ENCODE measurements around the gene TMA7.
"Not testable (repeated sequence)": the region's sequence is repeated elsewhere in the genome, so short reads cannot be mapped to it uniquely, and the experiment has no call there.

Gene TMA7

DNA sequence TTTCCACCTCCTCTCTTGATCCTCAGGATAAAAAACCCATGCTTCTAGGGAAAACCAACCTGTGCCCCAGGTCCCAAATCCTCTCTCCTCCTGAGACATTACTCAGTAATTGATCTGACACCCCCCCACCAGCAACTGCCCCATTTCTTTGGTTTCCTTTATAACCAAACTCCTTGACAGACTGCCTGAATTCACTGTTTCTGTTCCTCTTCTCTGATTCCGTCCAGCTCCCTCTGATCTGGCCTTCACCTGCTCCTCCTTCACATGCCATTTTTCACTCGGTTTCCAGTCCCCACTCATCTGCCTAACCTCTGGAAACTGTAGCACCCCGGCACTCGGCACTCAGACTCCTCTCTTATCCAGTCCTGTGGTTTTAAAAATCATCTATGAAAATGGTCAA, 2.2 kb upstream of the TMA7 start:
- DNase-seq = no peak

GRCh38 chr3:48440590-48440958, 517 bp downstream of the TMA7 start:
- DNase-seq = no peak

DNA sequence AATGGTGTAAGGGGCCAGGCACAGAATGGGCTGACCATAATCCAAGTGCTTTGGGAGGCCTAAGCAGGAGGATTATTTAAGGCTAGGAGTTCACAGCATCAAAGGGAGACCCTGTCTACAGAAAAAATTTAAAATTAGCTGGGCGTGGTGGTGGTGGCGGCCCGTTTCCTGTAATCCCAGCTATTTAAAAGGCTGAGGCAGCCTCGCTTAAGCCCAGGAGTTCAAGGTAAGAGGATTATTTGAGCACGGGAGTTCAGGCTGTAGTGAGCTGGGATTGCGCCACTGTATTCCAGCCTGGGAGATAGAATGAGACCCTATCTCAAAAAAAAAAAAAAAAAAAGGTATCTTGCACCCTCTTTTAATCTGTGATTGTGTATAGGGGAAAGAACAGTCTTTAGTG, 1.9 kb downstream of the TMA7 start:
- no peak for DNase-seq

DNA sequence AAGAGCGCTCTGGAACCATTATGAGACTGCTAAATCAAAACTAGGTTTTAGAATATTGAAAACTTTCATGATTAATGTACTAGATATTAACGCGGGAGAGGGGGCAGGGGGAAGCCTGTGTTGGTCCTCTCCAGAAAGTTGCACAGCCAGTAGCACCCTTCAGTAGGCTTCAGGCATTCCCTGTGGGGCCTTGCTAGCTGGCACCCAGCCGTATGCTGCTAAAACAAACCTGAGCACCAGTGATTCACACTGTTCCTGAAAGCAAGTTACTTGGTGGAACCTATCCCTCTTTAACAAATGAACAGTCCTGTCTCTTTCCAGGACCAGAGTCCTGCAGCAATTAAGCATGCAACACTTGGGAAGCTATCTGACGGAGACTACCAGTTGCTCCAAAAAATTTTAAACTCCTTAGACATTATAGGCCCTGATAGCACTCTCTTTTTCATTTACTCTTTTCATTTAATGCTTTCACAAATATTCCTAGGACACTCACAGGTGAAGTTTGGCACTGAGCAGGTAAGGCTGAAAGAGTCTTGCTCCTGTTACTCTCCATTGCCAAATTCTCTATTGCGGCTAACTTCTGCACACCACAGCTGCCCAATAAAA, 5.3 kb downstream of the TMA7 start:
- no peak for DNase-seq

- DNase-seq = no peak
Observed at GRCh38 chr3:48446043-48446424, 6.0 kb downstream of the TMA7 start.

- DNase-seq = peak; percentile 93
Observed at GRCh38 chr3:48446425-48447193, 6.6 kb downstream of the TMA7 start, which contains the start of gene ATRIP. Gene ATRIP, plus strand, starts transcription at chr3:48446737. Its CDS starts 109 bp downstream, at chr3:48446846.

GRCh38 chr3:48451270-48451669, 11.2 kb downstream of the TMA7 start:
- DNase-seq = no peak

- no peak for DNase-seq
Observed at GRCh38 chr3:48456456-48456855, 16.4 kb downstream of the TMA7 start.

DNA sequence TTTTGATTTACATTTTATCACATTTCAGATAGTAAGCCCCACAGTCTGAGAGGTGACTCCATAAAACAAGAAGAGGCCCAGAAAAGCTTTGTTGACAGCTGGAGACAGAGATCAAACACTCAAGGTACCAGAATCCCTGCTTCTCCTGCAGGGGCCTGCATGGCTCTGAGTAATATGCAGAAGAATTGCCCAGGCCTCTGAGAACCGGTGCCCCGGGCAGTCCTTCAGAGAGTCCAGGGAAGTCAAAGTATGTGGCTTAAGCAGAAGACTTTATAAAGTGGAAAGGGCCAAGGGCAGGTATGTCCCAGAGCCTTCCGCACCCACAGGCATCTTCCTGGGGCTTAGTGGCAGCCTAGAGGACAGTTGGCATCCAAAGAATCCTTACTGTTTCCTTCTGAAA, 19.3 kb downstream of the TMA7 start:
- no peak for DNase-seq

DNA sequence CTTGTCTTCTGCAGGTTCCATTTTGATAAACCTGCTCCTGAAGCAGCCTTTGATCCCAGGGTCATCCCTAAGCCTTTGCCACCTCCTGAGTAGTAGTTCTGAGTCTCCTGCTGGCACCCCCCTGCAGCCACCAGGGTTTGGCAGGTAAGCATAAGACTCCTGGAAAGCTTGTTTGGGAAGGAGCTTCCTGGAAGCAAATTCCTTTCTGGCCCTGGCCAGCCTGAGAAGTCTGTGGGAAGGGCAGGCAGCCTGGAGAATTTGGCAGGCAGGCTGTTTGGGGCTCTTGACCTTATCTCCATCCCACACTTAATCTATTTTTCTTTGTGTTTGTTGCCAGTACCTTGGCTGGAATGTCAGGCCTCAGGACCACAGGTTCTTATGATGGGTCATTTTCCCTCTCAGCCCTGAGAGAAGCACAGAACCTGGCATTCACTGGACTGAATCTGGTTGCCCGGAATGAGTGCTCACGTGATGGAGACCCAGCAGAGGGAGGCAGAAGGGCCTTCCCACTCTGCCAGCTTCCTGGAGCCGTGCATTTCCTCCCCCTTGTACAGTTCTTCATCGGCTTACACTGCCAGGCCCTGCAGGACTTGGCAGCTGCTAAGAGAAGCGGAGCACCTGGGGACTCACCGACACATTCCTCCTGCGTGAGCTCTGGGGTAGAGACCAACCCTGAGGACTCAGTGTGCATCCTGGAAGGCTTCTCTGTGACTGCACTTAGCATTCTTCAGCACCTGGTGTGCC, 19.9 kb downstream of the TMA7 start:
- no peak for DNase-seq

DNA sequence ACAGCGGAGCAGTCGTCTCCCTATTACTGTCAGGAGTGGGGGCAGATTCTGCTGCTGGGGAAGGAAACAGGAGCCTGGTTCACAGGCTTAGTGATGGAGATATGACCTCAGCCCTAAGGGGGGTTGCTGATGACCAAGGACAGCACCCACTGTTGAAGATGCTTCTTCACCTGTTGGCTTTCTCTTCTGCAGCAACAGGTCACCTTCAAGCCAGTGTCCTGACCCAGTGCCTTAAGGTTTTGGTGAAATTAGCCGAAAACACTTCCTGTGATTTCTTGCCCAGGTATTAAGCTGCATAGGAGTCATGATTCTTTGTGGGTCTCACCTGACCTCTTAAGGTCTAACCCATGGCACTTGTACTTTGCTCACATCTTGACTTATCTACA, 20.5 kb downstream of the TMA7 start:
- DNase-seq = no peak

DNA sequence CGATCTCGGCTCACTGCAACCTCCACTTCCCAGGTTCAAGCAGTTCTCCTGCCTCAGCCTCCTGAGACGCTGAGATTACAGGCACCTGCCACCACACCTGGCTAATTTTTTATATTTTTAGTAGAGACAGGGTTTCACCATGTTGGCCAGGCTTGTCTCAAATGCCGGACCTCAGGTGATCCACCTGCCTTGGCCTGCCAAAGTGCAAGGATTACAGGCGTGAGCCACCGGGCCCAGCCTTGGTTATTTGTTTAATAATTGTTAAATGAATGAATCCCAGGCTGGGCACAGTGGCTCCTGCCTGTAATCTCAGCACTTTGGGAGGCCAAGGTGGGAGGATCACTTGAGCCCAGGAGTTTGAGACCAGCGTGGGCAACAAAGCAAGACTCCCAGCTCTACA, 21.7 kb downstream of the TMA7 start:
- DNase-seq = not testable (repeated sequence)

GRCh38 chr3:48463703-48464102, 23.6 kb downstream of the TMA7 start:
- DNase-seq = no peak

DNA sequence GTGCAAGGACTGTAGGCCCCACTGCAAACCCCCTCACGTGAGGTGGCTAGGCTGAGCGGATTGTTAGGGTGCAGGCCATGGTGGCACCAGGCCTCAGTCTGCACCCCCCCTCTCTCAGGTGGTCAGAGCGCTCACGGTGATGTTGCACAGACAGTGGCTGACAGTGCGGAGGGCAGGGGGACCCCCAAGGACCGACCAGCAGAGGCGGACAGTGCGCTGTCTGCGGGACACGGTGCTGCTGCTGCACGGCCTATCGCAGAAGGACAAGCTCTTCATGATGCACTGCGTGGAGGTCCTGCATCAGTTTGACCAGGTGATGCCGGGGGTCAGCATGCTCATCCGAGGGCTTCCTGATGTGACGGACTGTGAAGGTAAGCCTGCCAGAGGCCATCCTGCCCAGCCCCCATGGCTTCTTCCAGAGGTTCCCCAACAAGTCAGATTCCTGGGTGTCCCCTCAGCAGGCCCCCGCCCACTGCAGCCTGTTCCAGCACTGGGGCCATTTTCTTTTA, 24.7 kb downstream of the TMA7 start:
- no peak for DNase-seq

DNA sequence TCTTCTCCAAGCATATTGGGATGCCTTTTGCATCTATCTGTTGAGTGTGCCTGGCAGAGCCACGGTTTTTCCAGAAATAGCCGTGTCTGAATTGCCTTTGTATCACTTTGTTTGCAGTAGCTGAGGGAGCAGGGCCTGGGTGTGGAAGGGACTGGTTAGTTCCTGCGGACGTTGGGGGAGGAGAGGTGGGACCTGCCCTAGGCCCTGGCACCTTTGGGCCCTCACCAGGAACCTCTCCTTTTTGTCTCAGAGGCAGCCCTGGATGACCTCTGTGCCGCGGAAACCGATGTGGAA, 25.1 kb downstream of the TMA7 start:
- DNase-seq = peak; percentile 63

DNA sequence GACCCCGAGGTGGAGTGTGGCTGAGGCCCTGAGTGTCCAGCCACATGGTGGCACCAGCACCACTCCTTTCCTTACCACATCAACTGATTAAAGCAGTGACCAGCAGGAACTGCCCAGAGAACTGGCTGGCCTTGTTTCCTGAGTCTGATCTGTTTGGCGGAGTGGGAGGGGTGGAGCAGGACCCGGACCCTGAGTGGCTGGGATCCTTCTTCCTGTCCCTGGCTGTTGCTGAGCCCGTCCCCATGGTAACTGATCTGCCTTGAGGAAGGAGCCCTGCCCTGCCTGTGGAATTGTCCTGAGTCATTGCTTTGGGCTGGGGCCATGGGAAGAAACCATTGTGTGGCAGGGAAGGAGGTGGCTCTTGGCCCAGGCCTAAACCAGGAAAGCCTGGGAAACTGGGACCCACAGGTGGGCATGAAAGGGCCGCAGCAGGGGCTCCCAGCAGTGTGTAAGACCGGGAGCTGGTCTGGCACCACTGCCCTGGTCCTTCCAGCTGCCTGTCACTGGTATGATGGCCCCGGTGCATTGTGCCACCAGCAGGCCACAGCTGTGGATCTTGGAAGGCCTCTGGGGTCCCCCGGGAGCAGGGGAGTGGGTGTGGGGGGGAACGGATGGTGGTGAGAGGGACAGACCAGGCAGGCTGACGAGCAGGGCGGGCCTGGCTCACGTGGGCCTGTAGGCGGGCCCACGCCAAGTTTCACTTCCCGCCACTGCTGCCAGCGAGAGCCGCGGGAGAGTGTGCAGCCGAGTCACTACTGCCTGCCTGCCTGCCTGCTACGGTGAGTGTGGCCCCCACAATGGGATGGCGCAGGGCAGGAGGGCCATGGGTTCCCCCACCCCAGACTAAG, 25.7 kb downstream of the TMA7 start:
- peak; percentile 91 for DNase-seq

GRCh38 chr3:48466386-48467109, 26.5 kb downstream of the TMA7 start:
- peak; percentile 80 for DNase-seq

DNA sequence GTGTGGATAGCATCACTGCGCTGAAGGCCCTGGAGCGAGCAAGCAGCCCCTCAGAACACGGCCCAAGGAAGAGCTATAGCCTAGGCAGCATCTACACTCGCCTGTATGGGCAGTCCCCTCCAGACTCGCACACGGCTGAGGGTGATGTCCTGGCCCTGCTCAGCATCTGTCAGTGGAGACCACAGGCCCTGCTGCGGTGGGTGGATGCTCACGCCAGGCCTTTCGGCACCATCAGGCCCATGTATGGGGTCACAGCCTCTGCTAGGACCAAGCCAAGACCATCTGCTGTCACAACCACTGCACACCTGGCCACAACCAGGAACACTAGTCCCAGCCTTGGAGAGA, 27.0 kb downstream of the TMA7 start:
- no peak for DNase-seq

GRCh38 chr3:48467473-48468267, 27.6 kb downstream of the TMA7 start:
- DNase-seq = no peak

DNA sequence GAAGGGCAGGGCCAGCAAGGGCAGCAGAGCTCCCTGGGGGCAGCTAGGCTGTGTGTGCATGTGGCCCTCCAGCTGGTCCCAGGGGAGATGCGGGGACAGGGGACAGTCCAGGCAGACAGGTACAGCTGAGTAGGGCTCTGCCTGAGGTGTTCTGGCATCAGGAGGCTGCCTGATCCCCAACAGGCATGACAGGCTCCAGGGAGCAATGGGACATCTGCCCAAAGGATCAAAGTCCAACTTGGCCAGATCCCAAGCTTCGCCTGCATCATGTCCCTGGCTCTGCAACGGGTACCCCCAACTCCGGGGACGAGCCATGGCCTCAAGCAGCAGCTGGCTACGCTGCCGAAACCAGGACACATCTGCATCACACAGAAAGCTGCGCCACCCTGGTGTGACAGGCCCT, 28.3 kb downstream of the TMA7 start:
- no peak for DNase-seq

DNA sequence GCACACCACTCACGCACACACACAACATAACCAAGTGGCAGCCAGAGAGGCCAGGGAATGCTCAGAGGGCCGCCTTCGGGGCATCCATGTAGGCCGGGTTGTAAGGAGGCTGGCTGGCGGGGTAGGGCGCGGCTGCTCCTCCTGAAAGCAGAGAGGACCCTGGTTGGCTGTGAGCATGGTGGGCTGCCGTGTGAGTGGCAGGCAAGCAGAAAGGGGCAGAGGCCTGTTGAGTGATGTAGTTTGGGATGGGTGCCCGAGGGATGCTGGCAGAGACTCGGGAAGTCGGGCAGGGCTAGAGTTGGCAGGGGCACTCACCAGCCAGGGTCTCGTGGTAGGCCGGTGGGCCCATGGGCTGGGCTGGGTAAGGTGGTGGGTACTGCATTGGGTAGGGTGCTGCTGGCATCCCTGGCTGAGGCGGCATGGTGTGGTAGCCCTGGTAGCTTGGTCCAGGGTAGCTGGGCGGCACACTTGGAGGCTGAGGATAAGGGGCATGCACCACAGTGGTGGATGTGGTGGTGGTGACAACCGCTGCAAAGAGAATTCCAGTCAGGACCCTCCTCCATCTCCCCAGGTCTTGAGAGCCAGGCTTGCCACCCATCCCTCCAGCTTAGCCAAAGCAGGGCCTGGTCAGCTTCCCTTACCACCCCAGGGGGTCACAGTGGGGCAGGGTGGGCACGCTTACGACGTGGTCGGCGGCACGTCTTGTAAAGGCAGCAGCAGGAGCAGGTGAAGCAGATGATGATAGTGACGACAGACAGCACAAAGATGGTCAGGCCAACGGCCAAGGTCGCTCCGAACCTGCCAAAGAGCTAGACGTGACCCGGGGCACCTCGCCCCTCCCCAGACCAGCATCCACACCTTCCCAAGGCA, 29.2 kb downstream of the TMA7 start:
- no peak for DNase-seq

Data from activated CD8-positive, alpha-beta memory T cell treated with anti-CD3 and anti-CD28 coated beads for 24 hours (primary cell).